NCI-H1417 (cell line): Measurements from ENCODE around the gene LDLRAD3.
"Not testable (repeated sequence)": the region's sequence is repeated elsewhere in the genome, so short reads cannot be mapped to it uniquely, and the experiment has no call there.

Experiments
- DNase-seq, 3 experiments: peaks; one replicate each; lab custom pipeline; 2025; lab: John Stamatoyannopoulos, UW

LDLRAD3 gene

GRCh38 chr11:35992548-35992947 is 48.7 kb downstream of the LDLRAD3 start:
- no peak for DNase-seq

- DNase-seq, result no peak
Measured at GRCh38 chr11:35994421-35994820, 50.6 kb downstream of the LDLRAD3 start.

- no peak for DNase-seq
Measured at GRCh38 chr11:35995681-35996271, 51.9 kb downstream of the LDLRAD3 start.

- DNase-seq, result no peak
Measured at GRCh38 chr11:35997902-35998520, 54.1 kb downstream of the LDLRAD3 start.

- DNase-seq, result peak in 1 of 3 experiments; percentile 41
Measured at GRCh38 chr11:35998634-35999033, 54.8 kb downstream of the LDLRAD3 start.

GRCh38 chr11:36000616-36001190 is 56.8 kb downstream of the LDLRAD3 start:
- DNase-seq, result peak in 1 of 3 experiments; percentile 28

GRCh38 chr11:36002196-36002595 is 58.3 kb downstream of the LDLRAD3 start:
- no peak for DNase-seq

GRCh38 chr11:36002796-36003195 is 58.9 kb downstream of the LDLRAD3 start:
- DNase-seq, result no peak

- DNase-seq, result no peak
Measured at GRCh38 chr11:36006556-36006955, 62.7 kb downstream of the LDLRAD3 start.

- DNase-seq, result peak in 2 of 3 experiments; percentile 8 to 48
Measured at GRCh38 chr11:36007127-36007655, 63.3 kb downstream of the LDLRAD3 start.

- no peak for DNase-seq
Measured at GRCh38 chr11:36008584-36008983, 64.7 kb downstream of the LDLRAD3 start.

- DNase-seq, result no peak
Measured at GRCh38 chr11:36009473-36009872, 65.6 kb downstream of the LDLRAD3 start.

GRCh38 chr11:36010010-36010740 is 66.3 kb downstream of the LDLRAD3 start:
- no peak for DNase-seq

- no peak for DNase-seq
Measured at GRCh38 chr11:36011574-36011973, 67.7 kb downstream of the LDLRAD3 start.

GRCh38 chr11:36012455-36012854 is 68.6 kb downstream of the LDLRAD3 start:
- no peak for DNase-seq

- no peak for DNase-seq
Measured at GRCh38 chr11:36012979-36013378, 69.1 kb downstream of the LDLRAD3 start.

GRCh38 chr11:36013446-36013845 is 69.6 kb downstream of the LDLRAD3 start:
- DNase-seq, result not testable (repeated sequence)

- DNase-seq, result no peak
Measured at GRCh38 chr11:36013950-36014897, 70.4 kb downstream of the LDLRAD3 start.

- no peak for DNase-seq
Measured at GRCh38 chr11:36014898-36015665, 71.2 kb downstream of the LDLRAD3 start.

GRCh38 chr11:36015799-36016198 is 71.9 kb downstream of the LDLRAD3 start:
- DNase-seq, result no peak

GRCh38 chr11:36016263-36016662 is 72.4 kb downstream of the LDLRAD3 start:
- no peak for DNase-seq
